Gastroesophageal sphincter (tissue), 3 donors: ENCODE data around the gene RBBP6.
A peak's percentile ranks its signal among the peaks of the same experiment; 100 is the strongest.

Experiments
- CTCF ChIP-seq, 4 experiments: fragments of 200-600 bp in 2 of 4; fragments of 450-650 bp in 2 of 4; sonication (generic) in 1 of 4; IDR thresholded peaks; one replicate each; pipeline ENCODE4 v1.5.1; 2017 to 2019; ENCODE audit warnings: antibody characterized with exemption in 4 of 4, mild to moderate bottlenecking in 2 of 4, moderate library complexity in 2 of 4
- POLR2A ChIP-seq, 2 donors: fragments of 450-650 bp; IDR thresholded peaks; one replicate each; pipeline ENCODE4 v1.6.1; 2017; ENCODE audit warnings: antibody characterized with exemption in 2 of 2, mild to moderate bottlenecking in 2 of 2, moderate library complexity in 1 of 2
- POLR2AphosphoS5 ChIP-seq: sonication (generic); formaldehyde crosslinking; IDR thresholded peaks from one replicate; pipeline ENCODE4 v1.6.1; 2017; ENCODE audit warnings: antibody characterized with exemption

GRCh38 chr16:24538756-24539294 lies 541 bp upstream of the RBBP6 start:
- TF ChIP-seq CTCF (IDR thresholded peaks at IDR 0.05) = peak in 1 of 4 experiments; percentile 42
- no peak for TF ChIP-seq POLR2AphosphoS5
- no peak for TF ChIP-seq POLR2A (IDR thresholded peaks at IDR 0.05)
